Skeletal muscle satellite cell (primary cell): ENCODE measurements around the gene SKAP2.

ENCODE experiments used
- H3K27me3 ChIP-seq: 2 replicates; pipeline ENCODE4 v1.7.0; 2013; ENCODE audit warnings: low read length; ENCODE audit not compliant: control insufficient read depth, insufficient read depth
- H3K36me3 ChIP-seq: 2 replicates; pipeline ENCODE4 v1.7.0; 2013; ENCODE audit warnings: mild to moderate bottlenecking, control low read depth, low read length; ENCODE audit not compliant: insufficient read depth
- H3K4me1 ChIP-seq: 2 replicates; pipeline ENCODE4 v1.7.0; 2013; ENCODE audit warnings: low read length; ENCODE audit not compliant: control insufficient read depth, insufficient read depth
- H3K4me2 ChIP-seq: 2 replicates; pipeline ENCODE4 v1.7.0; 2013; ENCODE audit warnings: mild to moderate bottlenecking, low read length
- H3K4me3 ChIP-seq: 2 replicates; pipeline ENCODE4 v1.7.0; 2013; ENCODE audit warnings: low read length
- H3K9ac ChIP-seq: 2 replicates; pipeline ENCODE4 v1.7.0; 2013; ENCODE audit warnings: mild to moderate bottlenecking, low read depth, low read length, moderate library complexity
- H3K9me3 ChIP-seq: replicated peaks from 2 replicates; pipeline ENCODE4 v1.7.0; 2013; ENCODE audit warnings: mild to moderate bottlenecking, control low read depth, low read length

The SKAP2 gene

DNA sequence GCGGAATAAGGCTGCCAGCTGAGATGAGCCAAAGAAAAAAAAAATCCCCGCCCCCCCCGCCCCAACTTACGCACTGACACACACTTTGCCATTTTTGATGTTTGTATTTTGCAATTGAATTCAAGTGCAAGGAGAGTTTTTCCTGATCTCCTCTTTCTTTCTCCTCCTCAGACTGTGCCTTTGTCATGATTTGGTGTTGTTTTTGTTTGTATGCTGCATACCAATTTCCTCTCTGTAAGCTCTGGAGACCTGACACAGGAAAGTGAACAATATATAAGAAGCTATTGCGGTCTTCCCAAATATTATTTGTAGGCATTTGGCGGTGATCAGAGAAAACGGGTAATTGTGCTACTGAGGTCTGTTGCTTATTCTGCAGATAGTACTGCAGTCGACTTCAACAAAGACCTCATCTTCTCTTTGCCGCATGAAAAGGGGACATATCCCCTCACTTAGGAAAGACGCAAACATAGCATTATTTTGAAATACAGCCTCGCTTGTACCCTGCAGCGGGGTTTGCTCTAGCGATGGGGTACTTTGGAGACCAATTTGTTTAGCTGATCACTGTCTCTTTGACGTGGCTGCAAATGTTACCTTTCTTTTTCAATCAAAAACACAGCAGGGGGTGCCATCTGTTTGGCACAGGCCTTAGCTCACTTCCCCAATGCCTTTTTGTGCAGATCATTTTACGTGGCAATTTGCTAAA is 206.6 kb downstream of the SKAP2 start:
- Histone ChIP-seq H3K36me3 (no peaks in the 10 kb centered on the region), H3K27me3 (no peaks in the 10 kb centered on the region)

DNA sequence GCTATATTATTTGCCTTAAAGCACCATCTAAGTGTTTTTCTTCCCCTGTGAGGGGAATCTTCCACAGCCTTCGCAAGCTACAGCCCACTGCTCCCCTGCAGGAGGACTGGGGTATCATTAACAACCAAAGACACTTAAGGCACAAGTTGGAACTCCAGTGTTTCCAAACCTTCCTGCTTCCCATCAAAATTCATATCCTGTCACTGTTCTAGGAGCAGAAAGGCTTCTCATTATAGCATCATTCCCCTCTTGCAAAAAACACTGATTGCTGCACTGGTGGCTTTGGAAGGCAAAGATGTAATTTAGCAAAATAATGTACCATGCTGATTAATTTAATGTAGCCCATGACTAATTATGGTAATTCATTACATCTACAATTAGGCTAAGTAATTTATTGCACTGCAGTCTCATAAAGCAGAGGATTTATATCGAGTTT is 207.2 kb downstream of the SKAP2 start:
- H3K27me3 ChIP-seq, result no peaks in the 10 kb centered on the region

More for the DNA sequence above, 206.6 kb downstream of the SKAP2 start:
- no peak overlapping the region for H3K9ac ChIP-seq
- no peak overlapping the region for H3K4me3 ChIP-seq
- peaks cover 4% of the 10 kb centered on the region for H3K4me1 ChIP-seq
- H3K4me2 ChIP-seq, result no peak overlapping the region
- H3K9me3 ChIP-seq, result no peaks in the 10 kb centered on the region

DNA sequence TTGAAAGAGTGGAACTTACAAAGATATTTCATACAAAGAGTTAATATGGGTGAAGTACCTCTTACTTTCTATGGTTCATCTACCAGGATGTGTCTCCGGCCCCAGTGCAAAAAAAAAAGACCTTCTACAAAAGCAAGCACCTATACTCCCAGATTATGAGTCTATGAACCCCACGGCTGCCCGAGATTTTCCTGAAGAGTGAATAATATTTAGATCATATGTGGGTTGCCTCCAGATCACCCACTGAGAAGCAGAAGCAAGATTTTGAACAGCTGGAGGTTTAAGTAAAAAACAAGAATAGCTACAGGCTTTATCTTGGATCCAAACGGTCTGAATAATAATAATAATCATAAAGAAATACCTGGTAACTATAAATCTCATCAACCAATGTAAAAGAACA is 207.7 kb downstream of the SKAP2 start:
- peaks cover 4% of the 10 kb centered on the region for H3K4me1 ChIP-seq

More for the DNA sequence above, 207.2 kb downstream of the SKAP2 start:
- no peak overlapping the region for H3K9ac ChIP-seq
- H3K4me3 ChIP-seq, result no peak overlapping the region
- no peak overlapping the region for H3K4me2 ChIP-seq
- H3K9me3 ChIP-seq, result no peaks in the 10 kb centered on the region
- no peaks in the 10 kb centered on the region for H3K36me3 ChIP-seq
- peaks cover 4% of the 10 kb centered on the region for H3K4me1 ChIP-seq

DNA sequence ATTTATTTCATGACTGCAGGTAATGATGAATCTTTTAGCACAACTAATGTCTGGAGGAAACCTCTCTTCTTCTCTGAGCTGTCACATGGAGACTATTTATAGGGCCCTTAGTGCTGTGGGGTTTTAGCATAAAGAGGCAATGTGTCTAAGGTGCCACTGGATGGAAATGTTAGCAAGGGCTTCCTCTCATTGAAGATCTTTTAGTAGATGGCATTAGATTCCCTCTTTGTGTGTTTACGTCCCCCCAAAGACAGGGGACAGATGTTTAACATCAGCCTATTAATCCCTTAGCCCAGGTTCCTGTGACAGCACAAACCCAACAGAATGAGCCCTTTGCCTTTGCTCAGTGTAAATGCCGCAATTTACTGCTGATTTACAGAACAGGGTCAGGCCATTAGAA is 208.6 kb downstream of the SKAP2 start:
- H3K4me3 ChIP-seq, result no peak overlapping the region

More for the DNA sequence above, 207.7 kb downstream of the SKAP2 start:
- no peak overlapping the region for H3K9ac ChIP-seq
- H3K4me2 ChIP-seq, result no peak overlapping the region
- no peaks in the 10 kb centered on the region for H3K9me3 ChIP-seq
- H3K27me3 ChIP-seq, result no peaks in the 10 kb centered on the region
- H3K36me3 ChIP-seq, result no peaks in the 10 kb centered on the region
- H3K4me3 ChIP-seq, result no peak overlapping the region

DNA sequence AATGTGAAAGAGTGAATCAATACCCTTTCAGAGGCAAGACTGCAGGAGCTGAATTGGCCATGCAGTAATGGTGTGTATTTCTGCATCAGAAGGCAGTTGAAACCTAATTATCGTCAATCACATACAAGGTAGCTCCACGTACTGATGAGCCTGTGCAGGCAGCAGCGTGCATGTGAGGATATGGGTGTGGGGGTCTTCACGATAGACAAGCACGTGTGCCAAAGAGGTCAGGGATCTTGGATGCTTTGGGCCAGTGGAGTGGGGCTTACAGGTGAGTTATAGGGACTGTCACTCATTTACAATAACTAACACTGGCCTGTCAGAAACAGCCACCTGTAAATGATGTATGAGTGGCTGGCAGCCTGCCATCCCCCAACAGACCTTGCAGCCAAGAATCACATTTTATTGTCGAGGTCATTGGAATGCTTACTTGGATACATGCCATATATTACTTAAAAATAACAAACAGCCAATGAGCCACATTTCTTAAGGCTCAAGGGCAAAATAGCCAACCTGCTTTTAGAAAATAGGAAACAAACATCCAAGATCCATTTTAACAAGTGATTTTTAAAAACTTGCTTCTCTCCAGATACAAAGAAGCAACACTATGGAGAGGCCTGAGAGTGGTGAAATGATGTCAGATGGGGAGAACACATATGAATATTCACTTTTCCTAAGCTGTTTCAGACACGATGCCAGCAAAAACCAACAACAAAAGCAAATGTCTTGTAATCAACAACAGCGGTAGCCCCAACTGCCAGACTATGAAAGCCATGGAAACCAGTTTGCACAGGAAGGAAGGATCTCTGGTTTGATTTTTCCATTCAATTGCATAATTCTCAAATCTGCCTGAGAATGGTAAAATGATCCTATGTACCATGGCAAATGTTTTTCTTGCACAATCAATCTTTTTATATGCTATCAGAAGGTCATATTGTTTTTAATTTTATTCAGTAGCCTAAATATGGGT is 210.7 kb downstream of the SKAP2 start:
- Histone ChIP-seq H3K4me2 (no peak overlapping the region), H3K27me3 (no peaks in the 10 kb centered on the region), H3K4me1 (peaks cover 6% of the 10 kb centered on the region), H3K36me3 (no peaks in the 10 kb centered on the region), H3K4me3 (no peak overlapping the region), H3K9me3 (no peaks in the 10 kb centered on the region), H3K9ac (no peak overlapping the region)

More for the DNA sequence above, 208.6 kb downstream of the SKAP2 start:
- no peaks in the 10 kb centered on the region for H3K36me3 ChIP-seq
- no peak overlapping the region for H3K4me2 ChIP-seq
- no peak overlapping the region for H3K9ac ChIP-seq
- peaks cover 4% of the 10 kb centered on the region for H3K4me1 ChIP-seq
- no peaks in the 10 kb centered on the region for H3K27me3 ChIP-seq
- no peaks in the 10 kb centered on the region for H3K9me3 ChIP-seq

DNA sequence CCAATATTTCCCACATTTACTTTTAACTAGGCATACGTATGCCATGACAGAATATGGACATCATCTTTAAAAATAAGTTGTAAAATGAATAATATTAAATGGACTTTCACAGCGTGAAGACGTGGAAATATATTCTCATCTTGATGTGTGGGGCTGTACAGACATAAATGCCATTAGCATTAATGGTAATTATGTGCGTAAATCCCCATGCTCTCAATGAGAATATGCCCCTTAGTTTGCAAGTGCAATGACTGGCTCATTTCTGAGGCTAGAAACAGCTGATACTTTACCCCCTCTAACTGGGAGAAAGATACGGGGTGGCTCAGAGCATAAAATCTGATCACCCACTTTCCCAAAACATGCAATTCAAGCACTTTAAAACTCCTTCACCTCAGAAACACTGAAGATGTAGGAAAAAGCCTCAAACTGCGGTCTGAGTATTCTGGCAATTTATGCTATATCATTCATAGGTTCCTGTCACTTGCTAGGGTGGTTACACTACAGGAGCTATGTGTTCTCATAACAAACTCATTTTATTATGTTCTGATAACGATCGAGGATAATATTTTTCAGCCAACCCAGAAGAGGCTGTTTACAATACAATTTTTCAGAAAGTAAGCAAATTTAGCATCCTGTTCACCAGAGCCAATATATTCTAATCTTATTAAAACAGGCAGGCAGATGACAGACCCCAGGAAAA is 211.8 kb downstream of the SKAP2 start:
- H3K9me3 ChIP-seq, result no peaks in the 10 kb centered on the region
- no peak overlapping the region for H3K9ac ChIP-seq
- no peaks in the 10 kb centered on the region for H3K36me3 ChIP-seq
- H3K4me1 ChIP-seq, result peaks cover 12% of the 10 kb centered on the region
- H3K4me2 ChIP-seq, result no peak overlapping the region
- no peak overlapping the region for H3K4me3 ChIP-seq
- no peaks in the 10 kb centered on the region for H3K27me3 ChIP-seq

DNA sequence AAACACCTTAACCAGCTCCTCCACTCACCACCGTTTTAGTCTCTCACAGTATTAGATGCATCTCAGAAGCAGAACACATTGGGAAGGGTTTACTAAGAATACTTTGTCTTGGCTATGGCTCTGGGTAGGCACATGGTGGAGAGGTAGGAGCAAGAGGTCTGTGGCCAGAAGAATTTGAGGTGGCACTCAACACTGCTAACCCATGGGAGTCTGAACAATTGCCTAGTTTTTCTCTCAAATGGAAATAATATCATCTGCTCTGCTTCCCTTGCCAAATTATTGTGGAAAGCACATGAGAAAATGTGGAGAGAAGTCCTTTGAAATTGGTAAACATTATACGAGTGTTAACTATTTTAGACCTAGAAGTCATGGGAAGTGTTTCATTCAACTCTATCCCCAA is 214.3 kb downstream of the SKAP2 start:
- H3K4me1 ChIP-seq, result peaks cover 12% of the 10 kb centered on the region
- no peak overlapping the region for H3K4me3 ChIP-seq
- H3K36me3 ChIP-seq, result no peaks in the 10 kb centered on the region
- H3K9me3 ChIP-seq, result no peaks in the 10 kb centered on the region
- no peak overlapping the region for H3K4me2 ChIP-seq
- H3K27me3 ChIP-seq, result peaks cover 2% of the 10 kb centered on the region
- no peak overlapping the region for H3K9ac ChIP-seq

DNA sequence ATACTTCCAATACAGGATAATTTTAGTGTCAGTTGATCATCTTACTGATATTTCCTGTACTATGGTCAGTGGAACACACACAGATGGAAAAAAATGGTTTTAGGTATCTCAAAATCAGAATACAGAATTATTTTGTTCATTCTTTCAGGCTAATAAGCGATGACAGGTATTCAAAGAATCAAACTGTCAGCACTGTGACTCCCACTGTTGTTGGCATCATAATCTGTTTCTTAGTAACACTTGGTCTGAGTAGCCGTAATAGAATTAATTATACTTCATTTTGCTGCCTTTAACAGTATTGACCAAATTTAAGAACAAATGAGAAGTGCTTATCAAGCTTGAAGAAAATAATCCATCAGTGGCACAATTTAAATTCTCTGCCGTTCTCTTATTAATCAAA is 215.0 kb downstream of the SKAP2 start:
- no peaks in the 10 kb centered on the region for H3K36me3 ChIP-seq
- H3K9ac ChIP-seq, result no peak overlapping the region
- no peak overlapping the region for H3K4me2 ChIP-seq
- peaks cover 12% of the 10 kb centered on the region for H3K4me1 ChIP-seq
- H3K27me3 ChIP-seq, result peaks cover 4% of the 10 kb centered on the region
- H3K4me3 ChIP-seq, result no peak overlapping the region
- no peaks in the 10 kb centered on the region for H3K9me3 ChIP-seq

DNA sequence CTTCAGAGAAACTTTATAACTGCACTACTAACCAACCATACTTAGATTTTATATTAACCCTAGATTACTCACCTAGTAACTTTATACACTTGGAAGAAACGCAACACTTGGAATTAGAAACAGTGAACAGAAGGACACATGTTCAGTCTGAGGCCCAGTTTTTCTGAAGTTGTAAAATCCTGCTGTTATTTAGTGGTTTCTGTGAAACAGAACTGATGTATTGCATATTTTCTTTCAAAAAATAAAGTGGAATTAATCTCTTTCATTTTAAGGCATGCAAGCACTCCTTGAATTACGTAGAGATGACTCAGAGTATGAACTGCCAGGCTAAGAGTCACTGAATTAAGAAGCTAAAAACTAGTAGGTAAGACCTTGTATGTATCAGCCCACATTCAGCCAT is 215.8 kb downstream of the SKAP2 start:
- Histone ChIP-seq H3K4me2 (no peak overlapping the region), H3K9ac (no peak overlapping the region), H3K4me1 (peaks cover 8% of the 10 kb centered on the region), H3K9me3 (no peaks in the 10 kb centered on the region), H3K4me3 (no peak overlapping the region), H3K27me3 (peaks cover 4% of the 10 kb centered on the region), H3K36me3 (no peaks in the 10 kb centered on the region)

DNA sequence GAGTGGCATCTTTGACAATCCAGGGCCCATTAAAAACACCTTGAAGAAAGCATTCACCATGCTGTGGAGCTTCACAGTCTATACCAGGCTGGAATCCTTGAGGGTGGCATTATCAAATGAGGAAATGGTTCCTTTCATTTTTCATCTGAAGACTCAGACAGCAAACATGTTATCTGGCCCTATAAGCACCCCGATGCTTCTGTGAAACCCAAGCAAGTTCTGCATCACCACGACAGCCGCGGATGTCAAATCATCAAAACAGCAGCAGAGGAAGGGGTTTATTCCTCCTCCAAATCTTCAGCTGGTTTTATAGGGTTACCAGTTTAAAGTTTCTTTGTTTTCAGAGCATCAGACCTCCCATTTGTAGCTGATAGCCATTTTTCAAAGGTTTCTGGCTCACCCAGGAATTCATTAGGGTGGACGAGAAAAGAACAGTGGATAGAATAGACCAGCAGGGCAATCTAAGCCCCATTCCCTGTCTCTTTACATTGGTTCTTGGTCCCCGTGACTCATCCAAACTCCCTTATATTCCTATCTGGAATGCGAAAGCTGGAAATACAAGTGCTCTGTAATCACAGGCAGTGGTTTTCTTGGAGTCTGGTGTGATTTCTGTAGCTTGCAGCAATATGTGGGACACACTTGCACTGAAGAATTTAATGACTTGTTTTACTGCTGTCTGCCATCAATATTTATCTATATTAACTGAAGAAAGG is 217.9 kb downstream of the SKAP2 start:
- Histone ChIP-seq H3K9ac (no peak overlapping the region), H3K4me3 (no peak overlapping the region), H3K4me2 (no peak overlapping the region), H3K27me3 (peaks cover 4% of the 10 kb centered on the region), H3K4me1 (peaks cover 8% of the 10 kb centered on the region), H3K9me3 (no peaks in the 10 kb centered on the region), H3K36me3 (no peaks in the 10 kb centered on the region)

DNA sequence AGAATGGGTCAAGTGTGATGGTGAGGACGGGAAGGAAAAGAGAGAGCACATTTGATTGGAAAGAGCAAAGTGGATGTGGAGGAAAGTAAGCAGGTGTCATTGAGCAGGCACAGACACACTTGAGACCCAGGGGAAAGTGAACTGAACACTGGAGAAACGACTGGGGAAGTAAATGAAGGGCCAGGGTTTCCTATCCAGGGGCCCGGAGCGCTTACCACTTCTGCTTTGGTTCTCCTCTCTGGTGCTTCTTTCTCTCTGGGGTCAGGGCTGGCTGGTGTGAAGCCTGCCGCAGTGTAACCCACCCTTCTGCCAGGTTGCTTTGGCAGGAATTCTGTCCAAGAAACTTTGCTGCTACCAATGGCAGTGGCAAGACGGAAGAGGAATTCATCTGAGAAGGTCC is 219.3 kb downstream of the SKAP2 start:
- H3K27me3 ChIP-seq, result peaks cover 4% of the 10 kb centered on the region
- H3K4me2 ChIP-seq, result no peak overlapping the region
- H3K4me3 ChIP-seq, result no peak overlapping the region
- no peaks in the 10 kb centered on the region for H3K9me3 ChIP-seq
- peaks cover 8% of the 10 kb centered on the region for H3K4me1 ChIP-seq
- no peak overlapping the region for H3K9ac ChIP-seq
- no peaks in the 10 kb centered on the region for H3K36me3 ChIP-seq
